22Rv1 (cell line): ENCODE data around the gene SPATS2L.

Experiments
- ZFX ChIP-seq: fragments of 450-650 bp; IDR thresholded peaks from 2 replicates; pipeline ENCODE4 v1.6.1; 2017; ENCODE audit warnings: antibody characterized with exemption, borderline replicate concordance
- TF ChIP-seq, protein P1 (sequence below): fragments of 450-650 bp; IDR thresholded peaks from 2 replicates; pipeline ENCODE4 v1.5.1; 2017; ENCODE audit warnings: mild to moderate bottlenecking

DNA sequence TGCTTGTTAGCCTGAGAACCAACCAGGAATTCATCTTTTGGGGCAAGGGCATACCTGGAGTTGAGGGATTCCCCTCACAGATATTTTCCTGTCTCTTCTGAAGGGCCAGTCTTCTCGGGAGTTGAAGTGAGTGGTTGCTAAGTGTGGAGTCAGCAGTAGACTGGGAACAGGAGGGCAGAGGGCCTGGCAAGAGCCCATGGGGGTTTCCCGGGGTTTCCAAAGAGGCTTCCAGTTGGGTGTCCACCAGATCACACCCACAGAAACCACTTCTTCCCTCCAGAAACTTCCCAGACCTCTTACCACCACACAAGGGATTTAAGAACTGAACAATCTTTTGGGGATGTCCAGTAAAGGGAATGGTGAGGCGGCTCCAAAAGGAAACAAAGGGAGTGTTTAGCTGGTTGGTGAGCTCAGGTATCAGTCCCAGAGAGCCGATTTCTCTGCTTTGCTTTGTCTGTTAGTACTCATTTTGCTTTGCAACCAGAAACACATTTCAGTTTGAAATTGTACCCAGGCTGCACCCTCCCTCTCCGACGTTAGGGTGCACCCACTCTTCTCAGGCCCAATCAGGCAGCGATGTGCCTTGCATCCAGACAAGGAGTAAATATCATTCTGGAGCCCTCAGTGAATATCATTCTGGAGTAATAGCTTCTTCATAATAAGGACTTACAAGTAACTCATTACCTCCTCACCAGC is 47.5 kb upstream of the SPATS2L start:
- TF ChIP-seq, protein P1, sequence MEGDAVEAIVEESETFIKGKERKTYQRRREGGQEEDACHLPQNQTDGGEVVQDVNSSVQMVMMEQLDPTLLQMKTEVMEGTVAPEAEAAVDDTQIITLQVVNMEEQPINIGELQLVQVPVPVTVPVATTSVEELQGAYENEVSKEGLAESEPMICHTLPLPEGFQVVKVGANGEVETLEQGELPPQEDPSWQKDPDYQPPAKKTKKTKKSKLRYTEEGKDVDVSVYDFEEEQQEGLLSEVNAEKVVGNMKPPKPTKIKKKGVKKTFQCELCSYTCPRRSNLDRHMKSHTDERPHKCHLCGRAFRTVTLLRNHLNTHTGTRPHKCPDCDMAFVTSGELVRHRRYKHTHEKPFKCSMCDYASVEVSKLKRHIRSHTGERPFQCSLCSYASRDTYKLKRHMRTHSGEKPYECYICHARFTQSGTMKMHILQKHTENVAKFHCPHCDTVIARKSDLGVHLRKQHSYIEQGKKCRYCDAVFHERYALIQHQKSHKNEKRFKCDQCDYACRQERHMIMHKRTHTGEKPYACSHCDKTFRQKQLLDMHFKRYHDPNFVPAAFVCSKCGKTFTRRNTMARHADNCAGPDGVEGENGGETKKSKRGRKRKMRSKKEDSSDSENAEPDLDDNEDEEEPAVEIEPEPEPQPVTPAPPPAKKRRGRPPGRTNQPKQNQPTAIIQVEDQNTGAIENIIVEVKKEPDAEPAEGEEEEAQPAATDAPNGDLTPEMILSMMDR = no peak
- no peak for TF ChIP-seq ZFX
